ENCODE results near the gene USP3.

USP3 gene

DNA sequence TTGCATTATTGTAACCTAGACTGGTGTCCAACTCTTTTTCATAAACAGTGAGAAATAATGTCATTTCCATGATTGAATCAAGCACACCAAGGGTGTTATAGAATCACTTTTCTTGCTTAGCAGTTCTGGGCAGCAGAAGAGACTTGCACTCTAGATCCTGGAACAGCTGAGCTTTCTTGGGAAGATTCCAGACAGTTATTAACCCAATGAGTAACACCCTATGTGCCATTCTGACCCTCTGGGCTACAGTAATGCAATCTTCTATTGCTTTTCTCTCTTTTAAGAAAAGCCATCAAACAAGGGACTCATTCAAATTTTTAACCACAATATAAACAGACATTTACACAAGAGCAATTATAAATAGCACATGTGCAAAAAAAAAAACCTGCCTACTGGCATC lies 39.3 kb upstream of the USP3 start:
- TF ChIP-seq, protein P1, sequence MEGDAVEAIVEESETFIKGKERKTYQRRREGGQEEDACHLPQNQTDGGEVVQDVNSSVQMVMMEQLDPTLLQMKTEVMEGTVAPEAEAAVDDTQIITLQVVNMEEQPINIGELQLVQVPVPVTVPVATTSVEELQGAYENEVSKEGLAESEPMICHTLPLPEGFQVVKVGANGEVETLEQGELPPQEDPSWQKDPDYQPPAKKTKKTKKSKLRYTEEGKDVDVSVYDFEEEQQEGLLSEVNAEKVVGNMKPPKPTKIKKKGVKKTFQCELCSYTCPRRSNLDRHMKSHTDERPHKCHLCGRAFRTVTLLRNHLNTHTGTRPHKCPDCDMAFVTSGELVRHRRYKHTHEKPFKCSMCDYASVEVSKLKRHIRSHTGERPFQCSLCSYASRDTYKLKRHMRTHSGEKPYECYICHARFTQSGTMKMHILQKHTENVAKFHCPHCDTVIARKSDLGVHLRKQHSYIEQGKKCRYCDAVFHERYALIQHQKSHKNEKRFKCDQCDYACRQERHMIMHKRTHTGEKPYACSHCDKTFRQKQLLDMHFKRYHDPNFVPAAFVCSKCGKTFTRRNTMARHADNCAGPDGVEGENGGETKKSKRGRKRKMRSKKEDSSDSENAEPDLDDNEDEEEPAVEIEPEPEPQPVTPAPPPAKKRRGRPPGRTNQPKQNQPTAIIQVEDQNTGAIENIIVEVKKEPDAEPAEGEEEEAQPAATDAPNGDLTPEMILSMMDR (IDR thresholded peaks at IDR 0.05), result no peak
- Histone ChIP-seq H3K27me3 (no peaks in the 10 kb centered on the region), H3K9me3 (no peaks in the 10 kb centered on the region), H3K36me3 (no peaks in the 10 kb centered on the region), H3K4me1 (ENCODE audit: control insufficient read depth in 1 of 2, insufficient read depth in 1 of 2, low read depth in 1 of 2, low read length in 1 of 2) (peaks cover 9 to 10% of the 10 kb centered on the region in 2 experiments), H3K27ac (no peak overlapping the region), H3K4me3 (ENCODE audit: low read depth in 1 of 2, low read length in 1 of 2) (no peak overlapping the region)

DNA sequence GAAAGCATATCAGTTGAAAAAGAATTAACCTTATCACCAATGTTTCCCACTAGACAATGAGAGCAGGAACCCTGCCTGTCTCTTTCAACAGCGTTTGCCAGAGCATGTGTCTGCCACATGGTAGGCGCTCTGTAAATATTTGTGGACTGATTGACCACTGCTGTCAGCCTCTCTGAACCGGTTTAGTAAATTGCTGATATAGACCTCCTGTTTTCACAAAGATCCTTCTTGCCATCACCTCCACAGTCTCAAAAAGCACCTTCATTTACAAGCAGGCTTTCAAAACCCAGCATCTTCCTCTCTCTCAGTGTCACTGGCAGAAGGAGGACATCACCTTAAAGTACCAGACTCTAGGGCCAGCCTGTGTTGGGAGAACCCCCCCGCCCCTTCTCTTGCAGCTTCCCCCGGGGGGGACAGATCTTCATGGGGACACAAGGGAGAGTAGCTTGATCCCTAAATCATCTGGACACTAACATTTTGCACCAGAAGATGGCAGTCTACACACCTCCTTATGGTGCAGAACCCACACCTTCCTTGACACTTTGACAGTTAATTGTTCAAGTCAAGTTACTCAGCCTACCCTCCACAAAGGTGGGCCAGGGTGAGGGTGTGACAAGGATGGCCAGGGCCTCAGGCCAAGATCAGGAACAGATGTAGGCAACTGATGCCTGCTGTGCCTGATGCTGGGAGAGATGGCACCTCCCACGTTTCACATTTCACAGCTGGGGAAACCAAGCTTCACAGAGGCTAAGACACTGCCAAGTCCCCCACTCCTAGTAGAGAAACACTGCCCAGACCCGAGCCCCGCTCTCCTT lies 37.8 kb upstream of the USP3 start:
- TF ChIP-seq, protein P1 (IDR thresholded peaks at IDR 0.05), result peak; percentile 76
- Histone ChIP-seq H3K27ac (no peak overlapping the region), H3K4me3 (ENCODE audit: low read depth in 1 of 2, low read length in 1 of 2) (no peak overlapping the region), H3K36me3 (no peaks in the 10 kb centered on the region), H3K27me3 (no peaks in the 10 kb centered on the region), H3K4me1 (ENCODE audit: control insufficient read depth in 1 of 2, insufficient read depth in 1 of 2, low read depth in 1 of 2, low read length in 1 of 2) (peaks cover 5 to 9% of the 10 kb centered on the region in 2 experiments), H3K9me3 (no peaks in the 10 kb centered on the region)

DNA sequence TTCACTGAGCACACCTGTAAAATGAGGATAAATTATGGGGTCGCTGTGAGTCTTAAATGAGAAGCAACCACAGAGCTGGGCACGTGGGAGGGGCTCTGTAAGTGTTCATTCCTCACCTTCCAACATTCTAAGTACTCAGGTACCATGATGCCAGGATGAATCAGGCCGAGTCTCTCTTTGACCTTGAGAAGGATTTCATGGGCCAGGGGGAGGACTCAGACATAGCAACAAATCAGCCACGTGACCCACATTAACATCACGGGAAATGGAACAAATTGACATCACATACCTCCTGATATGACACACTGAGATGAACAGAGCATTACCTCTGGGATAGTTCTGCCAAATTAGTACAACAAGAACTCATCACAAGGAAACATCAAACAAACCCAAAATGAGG lies 35.2 kb upstream of the USP3 start:
- TF ChIP-seq, protein P1 (IDR thresholded peaks at IDR 0.05), result no peak
- Histone ChIP-seq H3K4me3 (ENCODE audit: low read depth in 1 of 2, low read length in 1 of 2) (no peak overlapping the region), H3K9me3 (no peaks in the 10 kb centered on the region), H3K4me1 (ENCODE audit: control insufficient read depth in 1 of 2, insufficient read depth in 1 of 2, low read depth in 1 of 2, low read length in 1 of 2) (peaks cover 5 to 9% of the 10 kb centered on the region in 2 experiments), H3K27me3 (no peaks in the 10 kb centered on the region), H3K27ac (no peak overlapping the region), H3K36me3 (no peaks in the 10 kb centered on the region)

DNA sequence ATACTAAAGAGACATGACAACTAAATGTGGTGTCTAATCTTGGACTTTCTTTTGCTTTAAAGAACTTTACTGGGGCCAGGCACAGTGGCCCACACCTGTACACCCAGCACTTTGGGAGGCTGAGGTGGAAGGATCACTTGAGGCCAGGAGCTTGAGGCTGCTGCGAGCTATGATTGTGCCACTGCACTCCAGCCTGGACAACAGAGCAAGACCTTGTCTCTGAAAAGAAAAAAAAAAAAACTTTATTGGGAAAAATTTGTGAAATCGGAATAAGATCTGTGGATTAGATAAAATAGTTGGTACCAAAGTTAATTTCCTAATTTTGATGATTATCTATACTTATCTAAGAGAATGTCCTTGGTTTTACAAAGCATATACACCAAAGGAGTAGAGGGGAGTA lies 34.4 kb upstream of the USP3 start:
- Histone ChIP-seq H3K4me3 (ENCODE audit: low read depth in 1 of 2, low read length in 1 of 2) (no peak overlapping the region), H3K27ac (no peak overlapping the region), H3K4me1 (ENCODE audit: control insufficient read depth in 1 of 2, insufficient read depth in 1 of 2, low read depth in 1 of 2, low read length in 1 of 2) (peaks cover 5 to 9% of the 10 kb centered on the region in 2 experiments), H3K9me3 (no peaks in the 10 kb centered on the region), H3K27me3 (no peaks in the 10 kb centered on the region), H3K36me3 (no peaks in the 10 kb centered on the region)
- TF ChIP-seq, protein P1 (IDR thresholded peaks at IDR 0.05), result no peak

DNA sequence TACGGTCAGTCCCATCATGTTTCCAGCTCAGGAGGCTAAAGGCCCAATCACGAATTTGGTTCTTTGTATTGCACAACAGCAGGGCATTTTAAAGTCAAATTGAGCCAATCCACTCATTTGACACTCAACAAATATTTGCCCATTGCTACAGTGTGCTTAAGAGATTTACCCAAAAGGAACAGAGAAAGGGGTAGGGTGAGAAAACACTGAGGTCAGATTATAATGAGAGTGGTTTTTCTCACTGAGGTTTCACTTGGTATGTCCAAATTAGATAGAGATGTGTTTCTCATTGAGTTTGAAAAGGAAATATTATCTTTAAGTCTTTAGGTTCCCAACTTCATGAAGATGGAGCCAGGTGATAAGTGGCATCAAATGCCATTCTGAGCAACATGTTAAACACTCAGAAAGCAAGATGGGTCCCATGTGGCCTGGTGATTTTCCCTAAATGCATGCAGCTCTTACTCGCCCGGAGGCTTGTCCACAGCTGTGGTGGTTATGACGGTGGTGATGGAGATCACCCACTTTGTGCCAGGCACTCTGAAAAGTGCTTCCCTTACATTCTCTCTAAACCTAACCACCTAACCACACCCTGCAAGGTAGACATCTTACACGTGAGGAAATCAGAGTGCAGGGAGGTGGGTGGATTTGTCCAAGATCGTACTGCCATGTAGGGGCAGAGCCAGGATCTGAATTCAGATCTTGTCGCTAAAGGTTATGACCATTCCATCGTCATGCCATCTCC lies 31.2 kb upstream of the USP3 start:
- Histone ChIP-seq H3K27me3 (no peaks in the 10 kb centered on the region), H3K27ac (no peak overlapping the region), H3K4me3 (ENCODE audit: low read depth in 1 of 2, low read length in 1 of 2) (no peak overlapping the region), H3K4me1 (ENCODE audit: control insufficient read depth in 1 of 2, insufficient read depth in 1 of 2, low read depth in 1 of 2, low read length in 1 of 2) (no peaks in the 10 kb centered on the region), H3K9me3 (no peaks in the 10 kb centered on the region), H3K36me3 (no peaks in the 10 kb centered on the region)
- TF ChIP-seq, protein P1 (IDR thresholded peaks at IDR 0.05), result no peak
